Measurements from ENCODE around the gene RAB1B.
"Not testable (repeated sequence)": the region's sequence is repeated elsewhere in the genome, so short reads cannot be mapped to it uniquely, and the experiment has no call there.

RAB1B gene

GRCh38 chr11:66239998-66240780 lies 28.2 kb upstream of the RAB1B start:
- DNase-seq, result no peak

DNA sequence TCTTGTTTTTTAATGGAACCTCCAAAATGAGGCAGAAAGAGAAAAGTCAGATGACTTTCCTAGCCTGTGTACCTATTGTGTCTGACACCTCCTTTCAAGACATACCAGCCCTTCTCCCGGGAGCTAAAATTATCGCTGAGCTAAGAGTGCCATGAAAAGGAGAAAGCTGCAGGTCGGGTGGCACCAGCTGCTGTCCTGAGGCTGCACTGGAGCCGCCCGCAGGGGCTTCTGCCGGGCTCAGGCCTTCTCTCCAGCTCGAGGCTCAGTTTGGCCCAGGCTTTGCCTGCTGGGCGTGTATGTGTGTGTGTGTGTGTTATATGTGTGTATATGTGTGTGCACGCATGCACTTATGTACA lies 27.7 kb upstream of the RAB1B start:
- no peak for DNase-seq

- no peak for DNase-seq
Observed at GRCh38 chr11:66242095-66242765, 26.2 kb upstream of the RAB1B start.

DNA sequence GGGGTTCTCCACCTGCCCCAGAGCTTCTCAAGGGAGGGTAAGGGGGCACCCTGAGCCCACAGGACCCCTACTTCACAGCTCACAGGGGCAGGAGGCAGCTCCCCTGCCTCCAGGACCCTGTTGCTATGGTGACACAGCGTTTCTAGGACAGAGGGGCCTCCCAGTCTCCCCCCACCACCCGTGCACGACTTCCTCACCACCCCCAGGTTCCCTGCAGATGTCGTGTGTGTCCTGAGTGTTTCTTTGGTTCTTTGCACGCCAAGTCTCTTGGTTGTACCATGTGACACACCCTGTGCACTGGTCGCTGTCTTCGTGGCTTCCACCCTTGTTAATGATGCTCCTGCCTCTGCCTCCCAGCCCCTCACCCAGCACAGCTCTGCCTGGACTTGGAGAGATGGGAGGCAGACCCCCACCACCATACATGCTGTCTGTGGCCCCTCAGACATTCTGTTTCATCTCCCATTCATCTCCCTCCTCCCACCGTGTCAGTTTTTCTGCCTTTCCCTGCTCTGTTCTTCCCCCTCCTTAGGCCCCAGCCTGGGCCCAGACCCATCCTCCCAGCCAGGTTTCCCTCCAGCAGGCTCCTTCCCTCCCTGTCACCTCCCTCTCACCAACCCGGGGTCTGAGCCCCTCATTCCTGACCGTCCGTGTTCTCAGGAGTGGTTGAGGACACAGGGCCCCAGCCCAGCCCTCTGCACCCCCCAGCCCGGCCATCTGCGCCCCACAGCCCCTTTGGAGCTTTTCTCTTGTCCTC lies 24.5 kb upstream of the RAB1B start:
- no peak for DNase-seq

- no peak for DNase-seq
Observed at GRCh38 chr11:66247295-66247694, 21.1 kb upstream of the RAB1B start.

GRCh38 chr11:66247801-66248200 lies 20.6 kb upstream of the RAB1B start:
- DNase-seq, result no peak

DNA sequence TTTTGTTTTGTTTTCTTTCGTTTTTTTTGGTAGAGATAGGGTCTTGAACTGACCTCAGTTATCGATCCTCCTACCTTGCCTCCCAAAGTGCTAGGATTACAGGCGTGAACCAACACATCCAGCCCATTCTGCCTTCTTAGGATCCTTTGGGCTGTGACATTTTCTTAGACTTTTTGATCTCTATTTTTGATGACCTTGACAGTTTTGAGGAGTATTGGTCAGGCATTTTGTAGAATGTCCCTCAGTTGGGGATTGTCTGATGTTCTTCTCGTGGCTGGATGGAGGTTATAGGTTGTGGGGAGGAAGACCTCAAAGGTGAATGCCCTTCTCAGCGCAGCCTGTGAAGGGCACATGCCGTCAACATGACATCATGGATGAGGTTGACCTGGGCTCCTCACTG lies 19.5 kb upstream of the RAB1B start:
- DNase-seq, result no peak

DNA sequence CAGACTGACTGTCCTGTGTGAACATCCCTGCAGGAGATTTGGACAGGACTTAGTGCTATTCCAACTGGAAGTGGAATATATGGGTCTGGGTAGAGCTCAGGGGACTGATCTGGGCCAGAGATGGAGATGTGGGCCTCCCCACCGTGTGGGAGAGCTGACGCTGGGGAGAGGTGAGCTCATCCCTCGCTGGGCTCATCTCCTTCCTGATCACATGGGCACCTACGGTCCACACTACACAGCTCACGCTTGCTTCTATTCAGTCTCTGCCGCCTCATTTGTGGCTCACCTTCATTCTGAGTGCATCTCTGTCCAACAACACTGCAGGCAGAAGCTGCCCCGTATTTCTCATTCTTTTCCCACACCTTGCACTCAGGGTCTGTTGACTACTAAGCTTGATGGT lies 16.6 kb upstream of the RAB1B start:
- DNase-seq, result no peak

GRCh38 chr11:66253081-66253480 lies 15.4 kb upstream of the RAB1B start:
- not testable (repeated sequence) for DNase-seq

DNA sequence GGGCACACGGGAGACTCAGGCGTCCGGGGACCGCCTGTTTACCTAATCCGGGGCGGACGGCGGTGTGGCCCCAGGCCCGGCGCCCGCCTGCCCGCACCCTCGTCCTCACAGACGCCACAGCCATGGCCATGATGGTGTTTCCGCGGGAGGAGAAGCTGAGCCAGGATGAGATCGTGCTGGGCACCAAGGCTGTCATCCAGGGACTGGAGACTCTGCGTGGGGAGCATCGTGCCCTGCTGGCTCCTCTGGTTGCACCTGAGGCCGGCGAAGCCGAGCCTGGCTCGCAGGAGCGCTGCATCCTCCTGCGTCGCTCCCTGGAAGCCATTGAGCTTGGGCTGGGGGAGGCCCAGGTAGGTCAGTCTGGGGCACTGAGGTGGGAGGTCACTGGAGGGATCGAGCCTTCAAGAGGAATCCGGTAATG lies 10.0 kb upstream of the RAB1B start:
- DNase-seq, result no peak

DNA sequence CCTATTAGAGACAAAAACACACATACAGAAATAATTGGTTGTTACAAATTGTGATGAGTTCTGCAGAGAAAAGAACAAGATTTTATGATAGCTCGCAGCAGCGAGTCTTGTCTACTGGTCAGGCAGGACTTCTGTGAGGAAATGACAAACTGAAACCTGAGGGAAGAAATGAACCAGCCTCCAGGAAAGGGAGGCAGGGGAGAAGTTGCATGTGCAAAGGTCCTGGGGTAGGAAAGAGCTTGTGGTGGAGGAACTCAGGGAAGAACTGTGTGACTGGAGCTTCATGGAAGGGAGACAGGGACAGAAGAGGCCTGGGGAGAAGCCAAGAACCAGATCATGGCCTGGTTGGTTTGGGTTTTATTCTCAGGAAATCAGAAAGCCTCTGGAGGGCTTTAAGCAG lies 9.2 kb upstream of the RAB1B start:
- no peak for DNase-seq

DNA sequence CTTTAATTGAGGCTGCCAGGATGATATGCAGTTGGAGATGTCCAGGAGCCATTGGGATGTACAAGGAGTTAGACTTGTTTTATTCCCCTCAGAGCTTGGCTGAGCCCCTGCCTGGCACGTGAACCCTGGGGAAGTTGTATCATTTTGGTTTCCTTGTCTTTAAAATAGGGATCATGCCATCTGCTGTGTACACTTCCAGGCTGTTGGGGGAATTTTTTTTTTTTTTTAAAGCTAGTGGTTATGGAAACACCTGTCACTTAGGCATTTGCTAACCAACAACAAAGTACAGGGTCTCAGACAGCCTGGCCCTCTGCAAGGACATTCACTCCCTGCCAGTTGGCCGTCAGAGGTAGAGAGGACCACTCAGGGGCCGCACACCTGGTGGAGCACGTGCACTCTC lies 8.5 kb upstream of the RAB1B start:
- DNase-seq, result no peak

DNA sequence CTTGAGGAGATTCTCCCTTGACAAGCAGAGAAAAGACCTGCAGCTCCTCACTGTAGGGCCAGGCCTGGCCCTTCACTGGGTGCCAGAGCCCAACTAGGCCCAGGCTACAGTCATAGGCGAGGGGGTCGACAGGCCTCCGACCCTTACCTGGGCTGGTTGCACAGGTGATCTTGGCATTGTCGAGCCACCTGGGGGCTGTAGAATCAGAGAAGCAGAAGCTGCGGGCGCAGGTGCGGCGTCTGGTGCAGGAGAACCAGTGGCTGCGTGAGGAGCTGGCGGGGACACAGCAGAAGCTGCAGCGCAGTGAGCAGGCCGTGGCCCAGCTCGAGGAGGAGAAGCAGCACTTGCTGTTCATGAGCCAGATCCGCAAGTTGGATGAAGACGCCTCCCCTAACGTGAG lies 6.9 kb upstream of the RAB1B start:
- DNase-seq, result no peak

DNA sequence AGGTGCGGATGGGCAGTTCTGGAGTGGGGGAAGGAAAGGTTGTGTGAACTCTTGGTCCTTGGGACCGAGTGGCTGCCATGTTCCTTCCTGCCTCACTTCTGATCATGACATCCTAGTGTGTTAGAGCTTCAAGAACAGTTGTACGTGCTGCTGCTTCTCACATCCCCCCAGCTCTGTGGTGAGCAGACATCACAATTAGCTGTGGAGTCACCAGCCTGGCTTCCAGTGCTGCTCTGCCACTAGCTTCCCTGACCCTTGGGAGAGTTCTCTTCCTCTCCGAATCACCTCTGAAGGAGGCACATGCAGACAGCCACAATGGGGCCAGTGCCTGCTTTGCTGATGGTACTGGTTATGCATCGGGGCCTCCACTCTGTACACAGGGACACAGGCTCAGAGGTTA lies 6.2 kb upstream of the RAB1B start:
- DNase-seq, result no peak

DNA sequence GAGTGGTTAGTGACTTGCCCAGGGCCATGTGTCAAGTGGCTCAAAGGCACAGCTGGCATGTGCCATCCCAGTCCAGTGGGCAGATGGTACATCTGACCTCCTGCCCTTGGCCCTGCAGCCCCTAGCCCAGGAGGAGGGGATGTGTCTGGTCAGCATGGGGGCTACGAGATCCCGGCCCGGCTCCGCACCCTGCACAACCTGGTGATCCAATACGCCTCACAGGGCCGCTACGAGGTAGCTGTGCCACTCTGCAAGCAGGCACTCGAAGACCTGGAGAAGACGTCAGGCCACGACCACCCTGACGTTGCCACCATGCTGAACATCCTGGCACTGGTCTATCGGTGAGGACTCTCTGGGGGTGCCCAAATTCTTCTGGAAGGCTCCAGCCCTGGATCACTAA lies 5.7 kb upstream of the RAB1B start:
- DNase-seq, result no peak

GRCh38 chr11:66263231-66263630 lies 5.2 kb upstream of the RAB1B start:
- DNase-seq, result no peak

- no peak for DNase-seq
Observed at GRCh38 chr11:66263785-66264184, 4.7 kb upstream of the RAB1B start.

- DNase-seq, result no peak
Observed at GRCh38 chr11:66264383-66264782, 4.1 kb upstream of the RAB1B start.

- no peak for DNase-seq
Observed at GRCh38 chr11:66264914-66265313, 3.5 kb upstream of the RAB1B start.

DNA sequence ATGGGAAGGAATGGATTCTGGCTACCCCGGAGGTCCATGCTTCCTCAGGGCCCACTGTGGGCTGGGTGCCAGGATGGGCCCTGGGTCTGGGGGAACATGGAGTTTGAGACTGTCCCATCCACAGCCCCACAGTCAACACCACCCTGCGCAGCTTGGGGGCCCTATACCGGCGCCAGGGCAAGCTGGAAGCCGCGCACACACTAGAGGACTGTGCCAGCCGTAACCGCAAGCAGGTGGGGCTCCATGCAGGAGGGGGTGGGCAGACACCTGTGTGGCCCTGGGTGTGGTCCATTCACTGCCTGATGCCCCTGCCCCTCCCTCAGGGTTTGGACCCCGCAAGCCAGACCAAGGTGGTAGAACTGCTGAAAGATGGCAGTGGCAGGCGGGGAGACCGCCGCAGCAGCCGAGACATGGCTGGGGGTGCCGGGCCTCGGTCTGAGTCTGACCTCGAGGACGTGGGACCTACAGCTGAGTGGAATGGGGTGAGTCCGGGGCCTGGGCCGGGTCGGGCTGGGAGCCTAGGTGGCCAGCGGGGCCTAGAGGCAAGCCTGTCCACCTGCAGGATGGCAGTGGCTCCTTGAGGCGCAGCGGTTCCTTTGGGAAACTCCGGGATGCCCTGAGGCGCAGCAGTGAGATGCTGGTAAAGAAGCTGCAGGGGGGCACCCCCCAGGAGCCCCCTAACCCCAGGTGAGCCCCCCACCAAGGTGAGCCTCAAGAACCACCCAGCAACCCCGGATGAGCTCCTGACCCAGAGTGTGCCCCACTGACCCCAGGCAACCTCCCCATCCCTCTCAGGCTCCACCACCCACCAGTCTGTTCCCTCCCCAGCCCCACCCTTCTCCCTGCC lies 2.7 kb upstream of the RAB1B start:
- DNase-seq, result no peak

DNA sequence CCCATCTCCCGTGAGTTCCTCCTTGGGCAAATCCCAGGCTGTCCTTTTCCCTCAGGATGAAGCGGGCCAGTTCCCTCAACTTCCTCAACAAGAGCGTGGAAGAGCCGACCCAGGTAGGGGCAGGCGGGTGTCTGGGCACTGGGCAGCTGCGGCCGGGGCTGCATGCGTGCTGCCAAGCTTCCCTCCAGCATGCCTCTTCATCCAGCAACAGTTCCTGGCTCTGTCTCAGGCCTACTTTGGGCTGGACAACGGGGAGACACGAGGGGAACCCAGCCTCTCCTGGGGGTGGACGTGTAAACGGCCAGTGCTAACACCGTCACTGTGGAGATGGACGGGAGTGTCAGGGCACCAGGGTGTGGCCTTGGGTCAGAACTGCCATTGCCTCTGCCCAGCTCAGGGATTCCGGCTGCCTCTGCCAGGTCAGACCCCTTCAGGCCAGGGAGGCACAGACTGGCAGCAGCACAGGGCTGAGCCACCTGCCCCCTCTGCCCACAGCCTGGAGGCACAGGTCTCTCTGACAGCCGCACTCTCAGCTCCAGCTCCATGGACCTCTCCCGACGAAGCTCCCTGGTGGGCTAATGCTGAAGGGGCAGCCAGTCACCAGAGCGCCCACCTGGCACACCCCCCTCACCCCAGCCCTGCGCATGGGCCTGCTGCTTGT lies 1.9 kb upstream of the RAB1B start:
- DNase-seq, result no peak

DNA sequence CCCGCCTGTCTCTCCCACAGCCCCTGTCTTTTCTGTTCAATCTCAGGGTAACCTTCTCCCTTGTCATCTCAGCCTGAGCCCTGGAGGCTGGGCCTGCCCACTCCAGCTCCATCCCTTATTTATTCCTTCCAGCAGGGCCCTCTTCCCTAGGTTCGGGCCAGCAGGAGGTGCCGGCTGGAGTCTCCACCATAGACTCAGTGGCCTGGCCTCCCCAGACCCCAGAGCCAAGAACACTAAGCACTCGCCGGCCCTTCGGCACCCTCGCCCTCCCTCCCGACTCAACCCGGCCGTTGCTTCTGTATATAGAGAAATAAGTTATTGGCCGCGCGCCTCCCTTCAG lies 1.4 kb upstream of the RAB1B start:
- DNase-seq, result no peak

Measured in NCI-H510A (cell line).